Natural killer cell (primary cell): Measurements from ENCODE around the gene SMIM38. TPM values are rescaled to one million over a fixed set of nuclear protein-coding genes. Genes with fewer than 3 reads are reported as not detected.

Experiments used
- ATAC-seq, 3 donors: fragments of 150-1000 bp in 2 of 3; fragments of 200-7000 bp in 1 of 3; cut with Tn5 transposase; 1 replicate in 1 of 3; 2 replicates in 2 of 3; pipeline ENCODE4 v1.10.0; 2021; ENCODE audit warnings: mild to moderate bottlenecking in 2 of 3, moderate library complexity in 2 of 3
- DNase-seq, 2 donors: peaks; one replicate each; pipeline versions ENCODE4 v3.0.0 to v3.0.0-alpha.2; 2013 to 2021; ENCODE audit warnings: mixed read lengths in 1 of 2
- H3K27ac ChIP-seq: one replicate; pipeline ENCODE4 v1.5.1; 2013; ENCODE audit warnings: mild to moderate bottlenecking, low read length
- H3K27me3 ChIP-seq: one replicate; pipeline ENCODE4 v1.6.1; 2013; ENCODE audit warnings: low read length; ENCODE audit not compliant: control insufficient read depth, insufficient read depth
- H3K36me3 ChIP-seq: one replicate; pipeline ENCODE4 v1.6.1; 2013; ENCODE audit warnings: low read length; ENCODE audit not compliant: control insufficient read depth, insufficient read depth
- H3K4me1 ChIP-seq: one replicate; pipeline ENCODE4 v1.6.1; 2013; ENCODE audit warnings: low read length; ENCODE audit not compliant: control insufficient read depth, insufficient read depth
- H3K4me3 ChIP-seq: one replicate; pipeline ENCODE4 v1.5.1; 2013; ENCODE audit warnings: low read length
- H3K9me3 ChIP-seq: one replicate; pipeline ENCODE4 v1.6.1; 2013; ENCODE audit warnings: low read length; ENCODE audit not compliant: control insufficient read depth, insufficient read depth
- H3K27ac Mint-ChIP-seq, 2 donors: one replicate each; pipeline ENCODE4 v1.8.0; 2022; ENCODE audit warnings: mild to moderate bottlenecking in 2 of 2, mixed read lengths in 2 of 2, moderate library complexity in 1 of 2
- H3K27me3 Mint-ChIP-seq, 2 donors: one replicate each; pipeline ENCODE4 v1.8.0; 2022; ENCODE audit warnings: low read depth in 2 of 2, mixed read lengths in 2 of 2
- H3K36me3 Mint-ChIP-seq: one replicate; pipeline ENCODE4 v1.8.0; 2022; ENCODE audit warnings: mixed read lengths
- H3K4me1 Mint-ChIP-seq, 2 donors: one replicate each; pipeline ENCODE4 v1.8.0; 2022; ENCODE audit warnings: mixed read lengths in 2 of 2
- H3K4me3 Mint-ChIP-seq: one replicate; pipeline ENCODE4 v1.8.0; 2022; ENCODE audit warnings: mild to moderate bottlenecking, moderate library complexity, mixed read lengths
- H3K9me3 Mint-ChIP-seq, 2 donors: one replicate each; pipeline ENCODE4 v1.8.0; 2022; ENCODE audit warnings: mixed read lengths in 2 of 2
- WGBS: methylation state at CpG from one replicate; pipeline ENCODE4 v1.1.7; 2013; ENCODE audit warnings: missing lambda C conversion rate; ENCODE audit not compliant: insufficient coverage; 5-methylcytosine and 5-hydroxymethylcytosine counted together
- intact Hi-C: fragments of 100-400 bp; cut with micrococcal nuclease; formaldehyde crosslinking; loops from one replicate; pipeline ENCODE4 v1.14.2; 2022
- total RNA-seq, 4 donors: library from RNA; stranded (reverse); fragments of 120-200 nt in 1 of 4; gene quantifications; one replicate each; pipeline versions ENCODE4 v1.2.3 to v1.2.4, GENCODE V29; 2013 to 2022
- TF ChIP-seq, protein P1 (sequence below): fragments of 200-600 bp; IDR thresholded peaks from one replicate; pipeline ENCODE4 v1.8.0; 2022; ENCODE audit warnings: antibody characterized with exemption

Gene SMIM38
- total RNA-seq = under 1 TPM; 0.23 to 0.42 (median 0.40) TPM
- total RNA-seq (2013) = 0.18 TPM

GRCh38 chr11:69155302-69156234, at the start of gene SMIM38:
SMIM38 (plus strand) TSS chr11:69155935; CDS start chr11:69157847, 1,912 bp downstream.
- no peak within 1 kb of the TSS for H3K4me3 Mint-ChIP-seq
- no peak for ATAC-seq

GRCh38 chr11:69106031-69106811, 49.5 kb upstream of the SMIM38 start:
- no peaks in the 10 kb centered on the region for H3K4me1 Mint-ChIP-seq
- ATAC-seq (no peak), DNase-seq (no peak)
- H3K4me3 ChIP-seq = no peak overlapping the region
- no peaks in the 10 kb centered on the region for H3K9me3 ChIP-seq
- 92% methylated on average over 23 of the region's 23 CpGs for WGBS
- TF ChIP-seq, protein P1, sequence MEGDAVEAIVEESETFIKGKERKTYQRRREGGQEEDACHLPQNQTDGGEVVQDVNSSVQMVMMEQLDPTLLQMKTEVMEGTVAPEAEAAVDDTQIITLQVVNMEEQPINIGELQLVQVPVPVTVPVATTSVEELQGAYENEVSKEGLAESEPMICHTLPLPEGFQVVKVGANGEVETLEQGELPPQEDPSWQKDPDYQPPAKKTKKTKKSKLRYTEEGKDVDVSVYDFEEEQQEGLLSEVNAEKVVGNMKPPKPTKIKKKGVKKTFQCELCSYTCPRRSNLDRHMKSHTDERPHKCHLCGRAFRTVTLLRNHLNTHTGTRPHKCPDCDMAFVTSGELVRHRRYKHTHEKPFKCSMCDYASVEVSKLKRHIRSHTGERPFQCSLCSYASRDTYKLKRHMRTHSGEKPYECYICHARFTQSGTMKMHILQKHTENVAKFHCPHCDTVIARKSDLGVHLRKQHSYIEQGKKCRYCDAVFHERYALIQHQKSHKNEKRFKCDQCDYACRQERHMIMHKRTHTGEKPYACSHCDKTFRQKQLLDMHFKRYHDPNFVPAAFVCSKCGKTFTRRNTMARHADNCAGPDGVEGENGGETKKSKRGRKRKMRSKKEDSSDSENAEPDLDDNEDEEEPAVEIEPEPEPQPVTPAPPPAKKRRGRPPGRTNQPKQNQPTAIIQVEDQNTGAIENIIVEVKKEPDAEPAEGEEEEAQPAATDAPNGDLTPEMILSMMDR = no peak
- no peaks in the 10 kb centered on the region for H3K36me3 Mint-ChIP-seq
- H3K27me3 ChIP-seq = no peaks in the 10 kb centered on the region
- H3K27ac Mint-ChIP-seq = no peak overlapping the region
- no peaks in the 10 kb centered on the region for H3K4me1 ChIP-seq
- H3K27me3 Mint-ChIP-seq = peaks cover 2 to 7% of the 10 kb centered on the region in 2 donors
- no peak overlapping the region for H3K27ac ChIP-seq
- H3K4me3 Mint-ChIP-seq = no peak overlapping the region
- peaks cover 0 to 6% of the 10 kb centered on the region in 2 donors for H3K9me3 Mint-ChIP-seq
- intact Hi-C loops = no loop called here
- no peaks in the 10 kb centered on the region for H3K36me3 ChIP-seq

More at GRCh38 chr11:69155302-69156234, at the start of gene SMIM38:
- H3K4me1 Mint-ChIP-seq = no peaks in the 10 kb centered on the region
- Histone ChIP-seq H3K27ac (no peak within 1 kb of the TSS), H3K9me3 (no peaks in the 10 kb centered on the region), H3K27me3 (peaks cover 2% of the 10 kb centered on the region), H3K4me3 (no peak within 1 kb of the TSS), H3K36me3 (no peaks in the 10 kb centered on the region), H3K4me1 (no peaks in the 10 kb centered on the region)
- no peak within 1 kb of the TSS for H3K27ac Mint-ChIP-seq
- peaks cover 0 to 3% of the 10 kb centered on the region in 2 donors for H3K27me3 Mint-ChIP-seq
- H3K36me3 Mint-ChIP-seq = no peaks in the 10 kb centered on the region
- WGBS = 73% methylated on average over 32 of the region's 32 CpGs
- TF ChIP-seq, protein P1 = no peak
- H3K9me3 Mint-ChIP-seq = no peaks in the 10 kb centered on the region
- intact Hi-C loops = no loop called here
- DNase-seq = no peak

DNA sequence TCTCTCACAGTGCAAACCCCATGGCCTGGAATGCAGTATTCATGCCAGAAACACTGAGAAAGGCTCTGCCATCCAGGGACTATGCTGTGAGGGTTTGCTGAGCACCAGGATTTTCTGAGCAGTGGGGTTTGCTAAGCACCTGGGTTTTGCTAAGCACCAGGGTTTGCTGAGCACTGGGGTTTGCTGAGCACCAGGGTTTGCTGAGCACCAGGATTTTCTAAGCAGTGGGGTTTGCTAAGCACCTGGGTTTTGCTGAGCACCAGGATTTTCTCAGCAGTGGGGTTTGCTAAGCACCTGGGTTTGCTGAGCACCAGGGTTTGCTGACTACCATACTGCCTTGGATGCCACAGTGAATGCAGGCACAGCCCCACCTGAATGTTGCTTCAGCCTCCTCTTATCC, 48.3 kb upstream of the SMIM38 start:
- ATAC-seq (no peak), DNase-seq (no peak)
- intact Hi-C loops = no loop called here
- Histone ChIP-seq H3K4me1 (no peaks in the 10 kb centered on the region), H3K27me3 (no peaks in the 10 kb centered on the region), H3K36me3 (no peaks in the 10 kb centered on the region), H3K27ac (no peak overlapping the region), H3K4me3 (no peak overlapping the region), H3K9me3 (no peaks in the 10 kb centered on the region)
- Mint-ChIP-seq H3K27ac (no peak overlapping the region), H3K9me3 (peaks cover 0 to 6% of the 10 kb centered on the region in 2 donors), H3K27me3 (peaks cover 2 to 7% of the 10 kb centered on the region in 2 donors), H3K36me3 (no peaks in the 10 kb centered on the region), H3K4me1 (no peaks in the 10 kb centered on the region), H3K4me3 (no peak overlapping the region)
- TF ChIP-seq, protein P1 = no peak
